ENCODE measurements around the gene LPAR2. TPM values are rescaled to one million over a fixed set of nuclear protein-coding genes. Genes with fewer than 3 reads are reported as not detected.

The LPAR2 gene
- total RNA-seq, 1 experiment from 2014 or later: 7.7 TPM

GRCh38 chr19:19653597-19654147 lies 25.7 kb upstream of the LPAR2 start:
- no peak for DNase-seq (ENCODE audit: low read depth)

GRCh38 chr19:19652482-19653295 lies 24.7 kb upstream of the LPAR2 start:
- peak; percentile 57 for DNase-seq (ENCODE audit: low read depth)

GRCh38 chr19:19651076-19651475 lies 23.1 kb upstream of the LPAR2 start:
- no peak for DNase-seq (ENCODE audit: low read depth)

GRCh38 chr19:19650331-19650730 lies 22.3 kb upstream of the LPAR2 start:
- DNase-seq (ENCODE audit: low read depth): no peak

GRCh38 chr19:19649580-19649995 lies 21.6 kb upstream of the LPAR2 start:
- no peak for DNase-seq (ENCODE audit: low read depth)

GRCh38 chr19:19649155-19649554 lies 21.1 kb upstream of the LPAR2 start:
- DNase-seq (ENCODE audit: low read depth): no peak

- DNase-seq (ENCODE audit: low read depth): no peak
Measured at GRCh38 chr19:19647037-19647835, 19.2 kb upstream of the LPAR2 start.

- no peak for DNase-seq (ENCODE audit: low read depth)
Measured at GRCh38 chr19:19645233-19645870, 17.3 kb upstream of the LPAR2 start.

- DNase-seq (ENCODE audit: low read depth): no peak
Measured at GRCh38 chr19:19644054-19644388, 16.0 kb upstream of the LPAR2 start.

- peak; percentile 69 for DNase-seq (ENCODE audit: low read depth)
Measured at GRCh38 chr19:19643158-19644053, 15.4 kb upstream of the LPAR2 start, which contains the start of gene GMIP. GMIP (minus strand) TSS chr19:19643657; CDS start chr19:19643529, 128 bp downstream.

GRCh38 chr19:19642506-19643157 lies 14.6 kb upstream of the LPAR2 start:
- DNase-seq (ENCODE audit: low read depth): peak; percentile 26

- no peak for DNase-seq (ENCODE audit: low read depth)
Measured at GRCh38 chr19:19637523-19638251, 9.7 kb upstream of the LPAR2 start.

GRCh38 chr19:19637186-19637522 lies 9.1 kb upstream of the LPAR2 start:
- no peak for DNase-seq (ENCODE audit: low read depth)

GRCh38 chr19:19636573-19637185 lies 8.7 kb upstream of the LPAR2 start:
- DNase-seq (ENCODE audit: low read depth): no peak

- DNase-seq (ENCODE audit: low read depth): no peak
Measured at GRCh38 chr19:19635313-19635702, 7.3 kb upstream of the LPAR2 start.

GRCh38 chr19:19634516-19635312 lies 6.7 kb upstream of the LPAR2 start:
- no peak for DNase-seq (ENCODE audit: low read depth)

GRCh38 chr19:19633711-19634515 lies 5.9 kb upstream of the LPAR2 start:
- no peak for DNase-seq (ENCODE audit: low read depth)

- DNase-seq (ENCODE audit: low read depth): no peak
Measured at GRCh38 chr19:19632661-19633060, 4.6 kb upstream of the LPAR2 start.

All from M059J (cell line).